Stimulated activated CD8-positive, alpha-beta memory T cell treated with anti-CD3 and anti-CD28 coated beads, Interleukin-15, amount 100 ng/mL, for 24 hours (primary cell): Measurements from ENCODE around the gene FMNL2.

ENCODE experiments used
- DNase-seq: peaks from one replicate; pipeline ENCODE4 v3.0.0-alpha.2; 2020; ENCODE audit warnings: low read depth

The FMNL2 gene

GRCh38 chr2:152584301-152584700, 249.3 kb downstream of the FMNL2 start:
- no peak for DNase-seq

GRCh38 chr2:152585830-152586484, 251.0 kb downstream of the FMNL2 start:
- no peak for DNase-seq

- DNase-seq = no peak
Measured at GRCh38 chr2:152587187-152587947, 252.4 kb downstream of the FMNL2 start.

GRCh38 chr2:152588998-152589397, 254.0 kb downstream of the FMNL2 start:
- DNase-seq = no peak

- DNase-seq = no peak
Measured at GRCh38 chr2:152594022-152594766, 259.2 kb downstream of the FMNL2 start.

- DNase-seq = no peak
Measured at GRCh38 chr2:152594792-152595191, 259.8 kb downstream of the FMNL2 start.

GRCh38 chr2:152598975-152599759, 264.2 kb downstream of the FMNL2 start:
- no peak for DNase-seq

- DNase-seq = no peak
Measured at GRCh38 chr2:152600051-152600657, 265.2 kb downstream of the FMNL2 start.

GRCh38 chr2:152600697-152601096, 265.7 kb downstream of the FMNL2 start:
- DNase-seq = no peak

- DNase-seq = no peak
Measured at GRCh38 chr2:152602750-152603149, 267.8 kb downstream of the FMNL2 start.

GRCh38 chr2:152603166-152603565, 268.2 kb downstream of the FMNL2 start:
- no peak for DNase-seq

- no peak for DNase-seq
Measured at GRCh38 chr2:152606081-152606480, 271.1 kb downstream of the FMNL2 start.

GRCh38 chr2:152606941-152607340, 272.0 kb downstream of the FMNL2 start:
- no peak for DNase-seq

- no peak for DNase-seq
Measured at GRCh38 chr2:152607793-152608300, 272.9 kb downstream of the FMNL2 start.

GRCh38 chr2:152609154-152609553, 274.2 kb downstream of the FMNL2 start:
- no peak for DNase-seq

GRCh38 chr2:152609699-152610098, 274.7 kb downstream of the FMNL2 start:
- DNase-seq = no peak

GRCh38 chr2:152611458-152612231, 276.7 kb downstream of the FMNL2 start:
- DNase-seq = no peak

- DNase-seq = no peak
Measured at GRCh38 chr2:152613235-152613634, 278.3 kb downstream of the FMNL2 start.

- DNase-seq = no peak
Measured at GRCh38 chr2:152615177-152615576, 280.2 kb downstream of the FMNL2 start.

GRCh38 chr2:152617456-152618192, 282.6 kb downstream of the FMNL2 start:
- no peak for DNase-seq
